ENCODE measurements around the gene C4BPA. TPM values are rescaled to one million over a fixed set of nuclear protein-coding genes. Genes with fewer than 3 reads are reported as not detected.

Gene C4BPA
- polyA plus RNA-seq, 1 of the 3 experiments (the other 2 are of a cell fraction) = not detected

GRCh38 chr1:207191776-207192175 is 87.7 kb downstream of the C4BPA start:
- WGBS (ENCODE audit: low lambda C conversion rate) = 14% methylated on average over 3 of the region's 3 CpGs
- H3K9me3 ChIP-seq = no peaks in the 10 kb centered on the region
- H3K4me1 ChIP-seq (ENCODE audit: control insufficient read depth in 1 of 2, insufficient read depth in 2 of 2, low read depth in 1 of 2, low read length in 1 of 2) = no peaks in the 10 kb centered on the region
- no peaks in the 10 kb centered on the region for H3K79me2 ChIP-seq (ENCODE audit: insufficient read depth)
- CTCF ChIA-PET = no interaction called here
- H3K36me3 ChIP-seq (replicated peaks in 1 of 2; ENCODE audit: control insufficient read depth in 1 of 2, insufficient read depth in 2 of 2, low read length in 1 of 2) = no peaks in the 10 kb centered on the region
- no peak for DNase-seq
- POLR2A ChIA-PET = no interaction called here
- no peak overlapping the region for H3K9ac ChIP-seq
- H3K27ac ChIP-seq (ENCODE audit: low read depth in 2 of 2, low read length in 1 of 2) = no peak overlapping the region
- TF ChIP-seq YY1 (IDR thresholded peaks at IDR 0.05; ENCODE audit: low read depth) (no peak), GABPA (IDR thresholded peaks at IDR 0.05; ENCODE audit: low read depth) (no peak), EZH2phosphoT487 (IDR thresholded peaks at IDR 0.05; ENCODE audit: borderline replicate concordance, low read depth) (no peak), NFIC (IDR thresholded peaks at IDR 0.05; ENCODE audit: borderline replicate concordance) (no peak), MAX (IDR thresholded peaks at IDR 0.05; ENCODE audit: low read depth) (no peak), FOXM1 (IDR thresholded peaks at IDR 0.05; ENCODE audit: low read depth) (no peak), MEF2A (IDR thresholded peaks at IDR 0.05; ENCODE audit: borderline replicate concordance, low read depth) (no peak), MXI1 (IDR thresholded peaks at IDR 0.05; ENCODE audit: low read depth, low read length) (no peak), RFX5 (IDR thresholded peaks at IDR 0.05; ENCODE audit: low read length) (no peak), CHD2 (IDR thresholded peaks at IDR 0.05; ENCODE audit: low read length, partially characterized antibody) (no peak), PBX3 (IDR thresholded peaks at IDR 0.05) (no peak), IRF3 (IDR thresholded peaks at IDR 0.05; ENCODE audit: low read depth, low read length) (no peak), RCOR1 (IDR thresholded peaks at IDR 0.05; ENCODE audit: low read length) (no peak), ZBTB33 (IDR thresholded peaks at IDR 0.05; ENCODE audit: borderline replicate concordance, low read depth) (no peak), ELF1 (IDR thresholded peaks at IDR 0.05) (no peak), USF2 (IDR thresholded peaks at IDR 0.05; ENCODE audit: borderline replicate concordance, low read depth, low read length) (no peak), TAF1 (IDR thresholded peaks at IDR 0.05; ENCODE audit: borderline replicate concordance, low read depth, low read length) (no peak), RAD21 (IDR thresholded peaks at IDR 0.05; ENCODE audit: low read length) (no peak), SIN3A (IDR thresholded peaks at IDR 0.05; ENCODE audit: borderline replicate concordance, low read depth, low read length) (no peak)
- no peak overlapping the region for H3K4me2 ChIP-seq
- no peaks in the 10 kb centered on the region for H3K27me3 ChIP-seq (ENCODE audit: insufficient read depth)
- no peaks in the 10 kb centered on the region for H3K9me2 ChIP-seq
- H2AFZ ChIP-seq (ENCODE audit: low read depth) = no peak overlapping the region
- no peak overlapping the region for H3K4me3 ChIP-seq (ENCODE audit: low read depth in 2 of 2, low read length in 1 of 2)
- H3F3A ChIP-seq (replicated peaks; ENCODE audit: insufficient read depth) = no peaks in the 10 kb centered on the region
- no peaks in the 10 kb centered on the region for H4K20me1 ChIP-seq (ENCODE audit: insufficient read depth)
